ENCODE data around the gene CTBP2.

- no peak for TF ChIP-seq POLR2A (IDR thresholded peaks at IDR 0.05)
- TF ChIP-seq CTCF (IDR thresholded peaks at IDR 0.05): no peak
Measured at GRCh38 chr10:125014086-125014830, 146.1 kb downstream of the CTBP2 start.

All from right lobe of liver (tissue), 4 donors.